Left ventricle myocardium superior (tissue), 1 donor: ENCODE results near the gene PBX4. TPM values are rescaled to one million over a fixed set of nuclear protein-coding genes. Genes with fewer than 3 reads are reported as not detected.
A peak's percentile ranks its signal among the peaks of the same experiment; 100 is the strongest.

Experiments used
- ATAC-seq: fragments of 200-7000 bp; cut with Tn5 transposase; one replicate; pipeline ENCODE4 v1.9.1; 2020; ENCODE audit warnings: mild to moderate bottlenecking, moderate library complexity
- DNase-seq: peaks from one replicate; pipeline ENCODE4 v3.0.0-alpha.2; 2020
- intact Hi-C: fragments of 100-400 bp; cut with micrococcal nuclease; formaldehyde crosslinking; loops from one replicate; pipeline ENCODE4 v1.11.0; 2022
- total RNA-seq: library from RNA; stranded (reverse); fragmentation: NEBNext Ultra II Directional; extraction: Animal tissue kit (Norgen Biotek cat#: 25700); gene quantifications from one replicate; pipeline ENCODE4 v1.2.1, GENCODE V29; 2021
- donor health status: DM: no; HTN: yes; CAD: no; lungs with severe emphysema.

PBX4 gene
- total RNA-seq, 1 donor from 2014 or later = 0.42 TPM

GRCh38 chr19:19567391-19567790 lies 51.1 kb downstream of the PBX4 start:
- DNase-seq (no peak), ATAC-seq (no peak)
- intact Hi-C loops = no loop called here

- no peak for DNase-seq
- intact Hi-C loops = no loop called here
- ATAC-seq = no peak
These were observed 52.2 kb downstream of the PBX4 start for GRCh38 chr19:19566306-19566705.

DNA sequence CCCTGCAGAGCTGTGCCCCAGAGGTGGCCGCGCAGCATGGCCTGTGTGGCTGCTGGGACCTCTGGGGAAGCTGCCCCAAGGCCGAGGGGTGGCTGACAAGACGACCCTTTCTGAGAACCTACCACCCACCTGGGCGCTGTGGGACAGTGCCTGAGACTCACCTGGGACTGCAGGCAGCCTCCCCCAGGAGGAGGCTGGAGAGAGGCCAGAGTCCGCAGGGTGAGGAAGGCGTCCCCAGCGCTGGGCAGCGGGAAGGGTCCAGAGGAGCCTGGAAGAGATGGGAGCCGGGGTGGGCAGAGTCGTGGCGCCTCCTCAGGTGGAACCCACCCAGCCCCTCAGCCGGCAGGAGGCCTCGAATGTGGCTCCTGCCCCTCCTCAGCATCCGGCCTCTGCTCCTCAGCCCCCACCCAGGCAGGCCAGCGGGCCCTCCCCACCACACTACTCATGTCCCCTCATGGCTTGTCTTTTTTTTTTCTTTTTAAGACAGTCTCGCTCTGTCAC lies 55.1 kb downstream of the PBX4 start:
- no peak for DNase-seq
- no peak for ATAC-seq
- intact Hi-C loops = no loop called here

DNA sequence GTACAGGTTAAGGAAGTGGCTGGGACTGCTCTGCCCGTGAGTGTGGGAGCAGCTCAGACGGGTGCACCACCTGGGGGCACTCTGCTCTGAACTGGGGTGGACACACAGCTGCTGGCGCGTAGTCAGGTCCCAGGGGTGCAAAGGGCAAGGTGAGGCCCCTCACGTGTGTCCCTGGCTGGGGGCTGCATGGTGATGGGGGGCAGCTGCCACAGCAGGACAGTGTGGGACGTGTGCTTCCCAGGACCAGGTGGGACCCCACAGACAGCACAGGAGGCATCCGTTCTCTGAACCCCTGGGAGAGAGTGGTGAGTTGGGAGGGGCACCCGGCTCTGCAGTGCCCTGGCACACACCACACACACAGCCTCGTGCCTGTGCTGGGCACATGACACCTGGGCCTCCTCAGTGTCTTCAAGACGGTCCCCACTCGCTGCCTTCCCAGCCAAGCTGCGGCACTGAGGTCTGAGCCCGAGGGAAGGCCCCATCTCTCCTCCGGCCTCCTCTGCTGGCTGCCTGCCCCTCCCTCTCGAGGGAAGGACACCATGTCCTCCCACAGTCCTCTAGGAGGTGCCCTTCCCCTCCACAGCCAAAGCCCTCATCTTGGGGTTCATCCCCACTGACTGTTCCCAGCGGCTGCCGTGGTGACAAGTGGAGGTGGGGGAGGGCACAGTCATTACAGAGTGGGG lies 55.7 kb downstream of the PBX4 start:
- DNase-seq (no peak), ATAC-seq (no peak)
- intact Hi-C loops = no loop called here

DNA sequence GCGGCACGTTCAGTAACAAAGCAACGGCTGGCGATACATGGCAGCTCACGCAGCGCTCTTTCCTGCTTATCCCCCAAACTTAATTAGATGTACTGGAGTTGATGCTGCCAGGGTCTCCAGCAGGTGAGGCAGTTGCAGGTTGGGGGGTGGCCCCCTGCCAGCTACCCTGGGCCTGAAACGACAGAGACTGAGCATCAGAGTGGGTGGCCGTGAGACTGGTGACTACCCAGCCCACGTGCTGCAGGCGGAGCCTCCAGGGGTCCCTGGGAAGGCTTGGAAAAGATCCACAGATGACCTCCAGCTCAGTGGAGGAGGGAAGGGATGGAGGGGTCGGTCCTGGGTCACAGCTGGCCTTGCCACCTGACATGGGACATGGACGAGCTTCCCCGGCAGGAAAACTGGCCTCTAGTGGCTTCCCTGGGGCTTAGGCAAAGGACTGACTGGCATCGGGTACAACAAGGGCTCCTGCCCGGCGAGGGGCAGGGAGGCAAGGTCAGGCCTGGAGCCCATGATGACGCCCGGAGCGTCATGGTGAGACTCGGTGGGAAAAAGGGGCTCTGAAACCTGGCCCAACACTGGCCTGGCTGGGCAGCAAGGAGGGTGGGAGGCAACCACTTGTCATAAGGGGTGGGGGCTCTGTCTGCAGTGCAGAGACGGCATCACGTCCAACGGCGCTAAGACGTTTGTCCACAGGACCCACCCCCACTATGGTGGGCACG lies 56.4 kb downstream of the PBX4 start:
- intact Hi-C loops = no loop called here
- no peak for ATAC-seq
- no peak for DNase-seq

DNA sequence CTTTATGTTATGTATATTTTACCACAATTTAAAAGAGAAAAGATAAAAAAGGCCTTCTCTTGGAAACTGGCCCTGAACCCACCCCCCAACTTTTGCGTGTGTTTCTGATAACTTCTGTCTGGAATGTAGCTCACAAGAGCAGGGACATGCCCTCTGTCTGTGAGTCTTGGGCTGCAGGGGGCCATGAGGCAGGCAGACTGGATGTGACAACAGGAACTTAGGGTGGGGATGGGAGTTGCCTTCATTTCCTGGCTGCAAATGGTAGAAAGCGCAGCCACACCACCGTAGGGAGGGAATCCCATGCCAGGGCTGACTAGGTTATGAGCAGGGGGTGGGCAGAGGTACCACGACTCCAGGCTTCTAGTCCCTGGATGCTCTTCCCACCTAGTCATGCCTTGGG lies 58.6 kb downstream of the PBX4 start:
- intact Hi-C loops = no loop called here
- no peak for ATAC-seq

GRCh38 chr19:19558636-19559035 lies 59.9 kb downstream of the PBX4 start:
- no peak for ATAC-seq
- intact Hi-C loops = no loop called here

More for the DNA sequence above, 58.6 kb downstream of the PBX4 start:
- DNase-seq = no peak

GRCh38 chr19:19558055-19558454 lies 60.4 kb downstream of the PBX4 start:
- ATAC-seq = no peak
- no peak for DNase-seq
- intact Hi-C loops = no loop called here

More at GRCh38 chr19:19558636-19559035, 59.9 kb downstream of the PBX4 start:
- DNase-seq = no peak

- ATAC-seq (peak; percentile 70), DNase-seq (peak; percentile 70)
- intact Hi-C loops = no loop called here
These were observed 64.1 kb downstream of the PBX4 start for GRCh38 chr19:19554074-19555023.

DNA sequence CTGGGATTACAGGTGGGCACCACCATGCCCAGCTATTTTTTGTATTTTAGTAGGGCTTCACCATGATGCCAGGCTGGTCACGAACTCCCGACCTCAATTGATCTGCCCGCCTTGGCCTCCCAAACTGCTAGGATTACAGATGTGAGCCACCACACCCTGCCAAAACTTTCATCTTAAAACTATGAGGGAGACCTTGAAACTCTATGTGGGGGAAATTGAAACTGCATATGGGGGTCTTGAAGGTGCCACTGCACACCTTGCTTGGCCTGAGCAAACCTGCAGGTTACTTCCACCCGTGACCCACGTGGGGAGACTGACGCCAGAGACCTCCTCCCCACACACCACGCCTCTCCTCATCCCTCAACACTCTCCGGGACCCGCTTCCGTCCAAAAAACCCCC lies 64.8 kb downstream of the PBX4 start:
- intact Hi-C loops = no loop called here
- DNase-seq = no peak
- ATAC-seq = no peak

- ATAC-seq (no peak), DNase-seq (no peak)
- intact Hi-C loops = no loop called here
These were observed 65.7 kb downstream of the PBX4 start for GRCh38 chr19:19552798-19553197.

DNA sequence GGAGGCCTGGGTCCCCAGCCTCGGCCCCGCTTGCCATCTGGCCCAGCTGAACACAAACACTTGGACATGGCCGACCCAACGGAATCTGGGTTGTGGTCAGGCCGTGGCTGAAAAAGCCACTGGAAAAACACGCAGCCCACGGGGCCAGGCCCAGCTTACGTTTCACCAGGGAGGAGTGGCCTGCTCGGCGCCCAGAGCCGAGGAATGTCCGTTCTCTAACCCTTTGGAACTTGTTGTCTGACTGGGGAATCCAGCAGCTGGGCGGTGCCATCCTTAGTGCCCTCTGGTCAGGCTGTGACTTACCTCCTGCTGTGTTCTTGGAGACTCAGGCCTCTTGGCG lies 66.7 kb downstream of the PBX4 start:
- ATAC-seq (no peak), DNase-seq (no peak)
- intact Hi-C loops = no loop called here

DNA sequence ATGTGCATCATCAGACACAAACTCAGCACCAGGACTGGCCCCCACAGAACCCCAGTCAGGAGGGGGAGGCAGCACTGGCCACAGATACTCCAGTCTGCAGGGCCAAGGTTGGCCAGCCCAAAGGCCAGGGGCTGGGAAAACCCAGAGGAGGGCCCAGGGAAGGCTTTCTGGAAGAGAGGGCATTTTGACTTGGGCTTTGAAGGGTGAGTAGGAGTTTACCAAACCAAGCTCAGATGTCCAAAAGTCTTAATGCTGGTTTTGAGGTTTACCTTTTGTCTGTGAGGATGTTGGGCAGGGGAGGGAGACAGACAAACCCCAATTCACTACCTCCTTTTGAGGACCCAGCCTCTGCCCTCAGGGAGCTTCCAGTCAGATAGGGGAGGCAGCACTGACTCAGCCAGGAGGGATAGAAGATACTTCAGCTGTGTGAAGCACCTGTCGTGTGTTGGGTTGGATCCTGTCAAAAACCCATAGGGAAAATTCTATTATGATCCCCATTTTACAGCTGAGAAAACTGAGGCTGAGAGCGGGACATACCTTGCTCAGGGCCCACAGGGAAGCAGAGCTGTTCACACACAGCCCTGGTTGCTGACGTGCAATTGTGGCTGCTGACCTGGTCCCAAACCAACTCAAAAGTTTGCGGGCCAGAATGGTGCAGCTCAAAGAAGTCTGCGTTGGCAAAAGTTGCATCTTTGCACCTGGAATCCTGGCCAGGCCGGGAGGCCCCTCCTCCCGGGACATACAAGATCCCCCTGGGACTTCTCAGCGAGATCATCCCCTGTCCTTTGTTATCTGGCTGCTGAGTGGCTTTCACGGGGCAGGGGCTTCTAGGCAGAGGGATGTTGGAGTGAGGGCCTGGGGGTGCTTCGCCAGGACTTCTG lies 67.3 kb downstream of the PBX4 start:
- DNase-seq = no peak
- intact Hi-C loops = no loop called here
- ATAC-seq = no peak

- no peak for DNase-seq
- intact Hi-C loops = no loop called here
- no peak for ATAC-seq
These were observed 68.0 kb downstream of the PBX4 start for GRCh38 chr19:19550485-19550929.

GRCh38 chr19:19549804-19550464 lies 68.6 kb downstream of the PBX4 start:
- no peak for DNase-seq
- no peak for ATAC-seq
- intact Hi-C loops = no loop called here

DNA sequence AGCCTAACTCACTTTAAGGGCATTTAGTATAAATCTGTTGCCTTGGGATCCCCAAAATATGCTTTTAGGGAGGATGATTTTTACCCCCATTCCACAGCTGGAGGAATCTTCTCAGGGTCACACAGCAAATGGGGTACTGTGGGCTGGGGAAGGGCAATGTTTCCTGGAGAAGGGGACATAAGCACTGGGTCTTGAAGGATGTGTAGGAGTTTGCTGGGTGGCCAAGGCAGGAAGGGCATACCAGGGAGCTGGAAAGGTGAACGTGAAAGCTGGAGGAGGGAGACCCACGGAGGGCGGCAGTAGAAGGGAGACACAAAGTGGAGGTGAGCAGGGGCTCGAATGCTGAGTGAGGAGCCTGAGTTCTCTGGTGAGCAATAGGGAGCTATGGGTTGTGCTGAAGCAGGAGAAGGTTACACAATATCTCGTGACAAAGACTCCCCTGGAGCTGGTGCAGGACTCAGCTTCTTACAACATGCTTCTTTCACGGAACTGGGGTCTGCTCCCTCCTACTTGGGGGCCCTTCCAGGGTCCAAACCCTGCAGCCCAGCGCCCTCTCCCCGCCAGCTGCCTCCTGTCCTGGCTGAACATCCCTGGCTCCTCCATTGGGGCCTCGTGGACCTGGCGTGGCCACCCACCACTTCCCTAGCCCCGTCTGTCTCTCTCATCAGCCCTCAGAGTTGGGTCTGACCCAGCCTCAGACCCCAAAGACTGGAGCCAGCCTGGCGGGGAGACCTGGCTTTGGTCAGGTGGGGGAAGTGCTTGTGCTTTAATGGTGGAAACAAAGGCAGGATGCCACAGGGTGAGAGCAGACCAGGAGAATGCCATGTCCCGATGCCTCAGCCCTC lies 69.3 kb downstream of the PBX4 start:
- no peak for DNase-seq
- ATAC-seq = no peak
- intact Hi-C loops = no loop called here

- DNase-seq (peak; percentile 69), ATAC-seq (peak; percentile 72)
- intact Hi-C loops = no loop called here
These were observed 70.7 kb downstream of the PBX4 start for GRCh38 chr19:19547674-19548336.
